ENCODE measurements around the gene PCNX2. TPM values are rescaled to one million over a fixed set of nuclear protein-coding genes. Genes with fewer than 3 reads are reported as not detected.

PCNX2 gene
- total RNA-seq, 1 donor from 2014 or later = 0.73 TPM

- no peak for ATAC-seq
- no peak for DNase-seq (ENCODE audit: low spot score)
These were observed 351.8 kb downstream of the PCNX2 start for GRCh38 chr1:232943679-232944252.

GRCh38 chr1:232942413-232943294, 352.9 kb downstream of the PCNX2 start:
- no peak for ATAC-seq
- no peak for DNase-seq (ENCODE audit: low spot score)

DNA sequence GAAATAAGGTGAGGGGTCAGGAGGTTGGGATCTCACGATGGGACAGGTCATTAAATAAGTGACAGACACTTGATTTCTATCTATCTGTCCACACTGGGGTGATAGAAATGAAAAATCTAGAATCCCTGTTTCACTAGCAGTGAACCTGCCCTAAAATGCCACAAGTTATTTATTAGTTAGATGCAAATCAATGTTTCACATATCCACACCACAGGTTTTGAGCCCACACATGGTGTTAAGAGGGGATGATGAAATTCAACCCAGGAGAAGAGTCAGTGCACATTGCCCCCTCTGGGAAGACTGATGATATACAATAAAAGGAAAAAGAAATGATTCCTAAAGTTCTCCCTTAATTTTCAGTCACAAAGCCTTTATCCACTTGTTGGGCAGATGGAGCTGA, 355.3 kb downstream of the PCNX2 start:
- DNase-seq (ENCODE audit: low spot score) = no peak
- no peak for ATAC-seq

DNA sequence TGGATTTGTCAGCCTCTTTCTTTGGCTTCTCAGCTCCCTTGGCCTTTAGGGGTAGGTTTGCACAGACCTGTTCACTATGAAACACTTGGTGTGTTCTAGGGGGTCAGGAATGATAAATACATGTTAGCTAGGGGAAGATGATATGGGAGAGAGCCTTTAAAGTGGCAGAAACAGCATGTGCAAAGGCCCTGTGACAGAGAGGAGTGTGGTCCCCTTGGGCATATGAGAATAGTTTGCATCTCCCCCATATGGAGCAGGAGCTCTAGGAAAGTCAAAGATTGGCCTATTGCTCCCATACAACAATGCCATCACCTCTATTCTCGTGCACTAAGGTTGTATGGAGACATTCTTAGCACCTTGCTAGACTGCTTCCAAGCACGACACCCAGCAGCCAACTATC, 355.8 kb downstream of the PCNX2 start:
- DNase-seq (ENCODE audit: low spot score) (no peak), ATAC-seq (no peak)

GRCh38 chr1:232938926-232939325, 356.6 kb downstream of the PCNX2 start:
- no peak for ATAC-seq
- DNase-seq (ENCODE audit: low spot score) = no peak

GRCh38 chr1:232937741-232938375, 357.7 kb downstream of the PCNX2 start:
- DNase-seq (ENCODE audit: low spot score) = no peak
- ATAC-seq = no peak

DNA sequence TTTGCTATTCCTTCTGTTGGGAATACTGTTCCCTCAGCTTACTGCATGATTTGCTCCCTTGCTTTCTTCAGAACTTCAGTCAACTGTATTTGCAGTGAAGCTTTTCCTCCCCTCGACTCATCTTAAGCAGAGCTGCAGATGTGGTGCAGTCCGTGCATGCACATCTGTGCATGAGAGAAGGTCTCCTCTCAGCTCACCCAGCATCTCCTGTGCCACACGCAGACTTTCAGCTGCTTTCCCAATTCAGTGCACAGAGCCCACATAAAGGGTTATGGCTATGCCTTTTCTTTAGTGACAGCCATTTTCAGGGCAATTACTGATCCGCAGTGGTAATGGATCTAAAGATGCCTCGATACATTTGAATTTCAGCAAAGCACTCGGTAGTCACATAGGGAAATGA, 358.6 kb downstream of the PCNX2 start:
- DNase-seq (ENCODE audit: low spot score) (no peak), ATAC-seq (no peak)

Other genes starting within 250 kb of the PCNX2 start
- 4.7 TPM for gene MAP3K21, start 32.0 kb upstream of the PCNX2 start, total RNA-seq